Inflammatory macrophage treated with lipopolysaccharide for 4 hours (primary cell): ENCODE data around the gene NLGN2.

Source experiments
- DNase-seq: peaks from one replicate; pipeline ENCODE4 v3.0.0-alpha.2; 2020

Gene NLGN2

DNA sequence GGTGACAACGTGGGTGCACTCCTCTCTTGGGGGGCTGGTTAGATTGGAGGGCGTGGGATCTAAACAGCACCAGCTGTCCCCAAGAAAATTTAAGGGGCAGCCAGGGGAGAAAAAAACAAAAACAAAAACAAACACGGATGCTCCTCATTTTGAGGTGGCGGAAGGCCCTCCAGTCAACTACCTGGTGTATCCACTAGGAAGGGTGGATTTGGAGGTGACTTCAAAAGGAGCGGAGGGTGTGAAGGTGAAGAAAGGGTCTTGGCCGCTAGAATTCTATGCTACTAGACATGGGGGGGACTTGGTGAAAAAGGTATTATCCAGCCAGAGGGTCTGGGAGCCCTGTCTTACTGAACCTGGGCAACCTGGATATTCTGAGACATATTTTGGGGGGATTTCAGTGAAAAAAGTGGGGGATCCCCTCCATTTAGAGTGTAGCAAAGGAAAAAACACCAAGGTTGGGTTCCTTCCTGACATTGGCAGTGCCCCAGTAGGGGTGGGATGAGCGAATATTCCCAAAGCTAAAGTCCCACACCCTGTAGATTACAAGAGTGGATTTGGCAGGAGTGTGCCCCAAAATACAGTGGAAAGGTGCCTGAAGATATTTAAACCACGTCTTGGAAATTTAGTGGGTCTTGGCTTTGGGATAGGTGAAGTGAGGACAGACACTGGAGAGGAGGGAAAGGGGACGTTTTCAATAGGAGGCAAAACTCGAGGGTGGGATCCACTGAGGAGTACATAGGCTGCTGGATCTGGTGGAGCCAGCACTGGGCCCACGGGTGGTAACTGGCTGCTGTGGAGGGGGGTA, 31.2 kb downstream of the NLGN2 start:
- DNase-seq = no peak

DNA sequence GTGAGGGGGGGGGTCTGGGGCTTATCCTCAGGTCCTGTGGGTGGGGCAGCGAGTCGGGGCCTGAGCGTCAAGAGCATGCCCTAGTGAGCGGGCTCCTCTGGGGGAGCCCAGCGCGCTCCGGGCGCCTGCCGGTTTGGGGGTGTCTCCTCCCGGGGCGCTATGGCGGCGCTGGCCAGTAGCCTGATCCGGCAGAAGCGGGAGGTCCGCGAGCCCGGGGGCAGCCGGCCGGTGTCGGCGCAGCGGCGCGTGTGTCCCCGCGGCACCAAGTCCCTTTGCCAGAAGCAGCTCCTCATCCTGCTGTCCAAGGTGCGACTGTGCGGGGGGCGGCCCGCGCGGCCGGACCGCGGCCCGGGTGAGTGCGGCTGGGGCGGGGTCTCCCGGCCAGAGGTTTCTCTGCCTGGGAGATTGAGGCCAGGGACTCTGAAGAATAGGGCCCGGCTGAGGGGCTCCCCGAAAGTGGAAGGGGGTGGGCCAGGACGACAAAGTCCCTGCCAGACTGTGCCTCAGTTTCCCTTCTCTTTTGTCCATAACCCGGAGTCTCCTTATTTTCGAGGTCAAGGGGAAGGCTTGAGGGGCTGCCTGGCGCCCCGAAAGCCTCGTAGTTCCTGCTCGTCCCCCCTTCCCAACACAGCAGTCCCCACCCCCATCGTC, 31.9 kb downstream of the NLGN2 start, which contains the start of gene FGF11:
FGF11 (plus strand) TSS at position 51 of the 651 bp plus-strand sequence; CDS start at position 160, 109 bp downstream.
- no peak for DNase-seq

DNA sequence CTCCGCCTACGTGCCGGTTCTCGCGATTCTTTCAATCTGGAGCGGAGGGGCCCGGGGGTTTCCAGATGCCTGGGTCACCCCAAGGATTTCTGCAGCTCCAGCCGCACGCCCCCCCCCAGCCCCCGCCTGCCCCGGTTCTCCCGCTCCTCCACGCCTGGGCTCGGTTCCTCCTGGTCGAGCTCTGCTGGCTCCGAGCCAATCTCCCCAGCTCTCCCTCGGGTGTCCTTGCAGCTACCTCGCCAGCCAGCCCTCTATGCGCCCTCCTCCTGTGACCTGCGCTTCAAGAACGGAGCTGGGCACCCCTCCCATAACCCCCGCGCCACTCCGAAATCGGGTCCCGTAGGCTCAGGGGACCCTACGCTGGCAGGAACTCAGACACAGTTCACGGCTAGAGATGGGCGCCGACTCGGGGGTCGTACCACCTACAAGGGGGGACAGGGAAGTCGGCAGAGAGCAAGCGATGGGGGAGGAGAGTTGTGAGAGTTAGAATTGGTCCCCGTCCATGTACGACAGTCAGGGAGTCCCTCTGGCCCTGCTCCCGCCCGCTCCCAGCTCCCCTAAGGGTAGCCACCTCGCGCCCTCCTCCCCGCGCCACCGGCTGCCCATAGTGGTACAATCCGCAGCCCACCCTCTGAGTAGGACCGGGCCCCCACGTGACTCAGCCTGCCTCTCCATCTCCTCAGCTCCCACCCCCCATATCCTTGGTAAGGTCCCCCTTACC, 32.6 kb downstream of the NLGN2 start:
- DNase-seq = peak; percentile 39

DNA sequence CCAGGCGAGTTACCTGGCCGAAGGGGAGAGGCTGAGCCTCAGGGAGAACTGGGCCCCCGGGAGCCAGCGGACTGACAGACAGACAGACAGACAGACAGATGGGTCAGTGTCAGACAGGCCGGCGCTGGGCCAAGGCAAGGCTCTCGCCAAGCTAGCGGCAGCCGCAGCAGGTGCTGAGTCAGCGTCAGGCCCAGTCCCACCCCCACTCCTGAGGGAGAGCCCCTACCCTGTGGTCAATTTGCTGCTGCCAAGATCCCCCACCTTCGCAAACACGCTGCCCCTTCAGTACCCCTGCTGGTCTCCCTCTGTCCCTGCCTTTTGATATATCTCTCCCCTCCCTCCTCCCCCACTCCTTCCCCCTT, 33.2 kb downstream of the NLGN2 start:
- DNase-seq = no peak

DNA sequence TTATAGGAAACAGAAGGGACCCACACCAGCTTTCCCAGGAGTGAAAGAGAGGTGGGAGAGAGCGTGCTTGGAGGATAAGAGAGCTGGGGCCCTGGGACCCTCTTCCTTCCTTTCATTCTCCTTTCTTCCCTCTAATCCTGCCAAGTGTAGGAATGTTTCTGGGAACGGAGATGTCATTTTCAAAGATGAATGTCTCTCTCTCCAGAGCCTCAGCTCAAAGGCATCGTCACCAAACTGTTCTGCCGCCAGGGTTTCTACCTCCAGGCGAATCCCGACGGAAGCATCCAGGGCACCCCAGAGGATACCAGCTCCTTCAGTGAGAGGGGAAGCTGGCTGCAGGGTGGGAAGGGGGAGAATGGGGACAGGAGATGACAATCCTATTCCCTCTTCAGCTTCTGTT, 33.6 kb downstream of the NLGN2 start:
- no peak for DNase-seq

DNA sequence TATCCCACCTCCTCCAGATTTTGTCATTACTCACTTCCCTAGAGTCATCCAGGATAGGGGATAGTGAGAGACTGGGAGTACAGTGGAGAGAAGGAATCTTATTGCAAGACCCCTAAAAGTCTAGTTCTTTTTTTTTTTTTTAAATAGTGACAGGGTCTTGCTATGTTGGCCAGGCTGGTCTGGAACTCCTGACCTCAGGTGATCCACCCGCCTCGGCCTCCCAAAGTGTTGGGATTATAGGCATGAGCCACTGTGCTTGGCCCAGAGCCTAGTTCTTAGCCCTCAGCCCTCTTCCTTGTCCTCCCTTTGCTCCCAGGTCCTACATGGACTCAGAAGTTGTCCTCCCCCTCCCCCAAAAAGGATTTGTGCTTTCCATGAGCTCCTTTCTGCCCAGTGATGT, 34.5 kb downstream of the NLGN2 start:
- DNase-seq = no peak

DNA sequence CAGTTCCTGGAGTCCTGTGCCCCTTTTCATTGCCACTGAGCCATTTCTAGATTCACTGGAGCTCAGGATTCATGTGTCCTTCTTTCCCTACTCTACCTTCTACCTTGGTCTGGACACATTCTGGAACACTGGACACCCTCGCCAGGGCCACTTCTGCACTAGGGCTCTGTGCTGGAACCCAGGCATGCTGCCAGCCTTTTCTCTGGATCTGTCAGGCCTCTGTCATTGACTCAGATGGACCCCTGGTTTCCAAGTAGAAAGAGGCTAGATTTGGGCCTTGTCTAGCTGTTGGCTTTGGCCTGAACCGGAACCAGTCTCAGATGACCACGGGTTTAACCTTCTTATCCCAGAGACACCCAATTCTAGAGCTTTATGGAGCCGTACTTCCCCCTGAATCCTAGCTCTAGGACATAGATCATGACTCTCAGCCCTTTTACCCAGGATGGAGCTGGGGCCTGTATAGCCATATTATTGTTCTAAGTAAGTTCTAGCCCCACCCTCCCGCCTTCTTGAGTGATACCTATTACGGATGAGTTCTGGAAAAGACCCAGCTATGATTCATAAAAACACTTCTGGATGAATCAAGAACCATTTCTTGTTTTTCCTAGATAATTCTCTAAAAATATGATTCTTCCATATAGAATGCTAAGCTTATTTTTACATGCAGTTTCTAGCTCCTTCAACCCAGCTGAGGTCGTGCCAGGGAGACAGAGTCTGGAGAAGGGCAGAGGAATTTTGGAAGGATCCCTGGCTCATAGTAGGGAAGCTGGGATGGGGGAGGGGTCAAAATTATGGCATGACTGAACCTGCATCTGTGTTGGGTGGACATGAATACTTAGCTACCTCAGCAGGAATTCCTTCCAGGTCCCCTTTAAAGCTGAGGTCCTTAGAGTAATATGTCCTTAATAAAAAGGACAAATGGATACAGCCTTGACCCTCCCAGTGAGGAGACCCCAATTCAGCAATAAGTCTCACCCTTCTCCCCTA, 36.1 kb downstream of the NLGN2 start:
- DNase-seq = no peak

DNA sequence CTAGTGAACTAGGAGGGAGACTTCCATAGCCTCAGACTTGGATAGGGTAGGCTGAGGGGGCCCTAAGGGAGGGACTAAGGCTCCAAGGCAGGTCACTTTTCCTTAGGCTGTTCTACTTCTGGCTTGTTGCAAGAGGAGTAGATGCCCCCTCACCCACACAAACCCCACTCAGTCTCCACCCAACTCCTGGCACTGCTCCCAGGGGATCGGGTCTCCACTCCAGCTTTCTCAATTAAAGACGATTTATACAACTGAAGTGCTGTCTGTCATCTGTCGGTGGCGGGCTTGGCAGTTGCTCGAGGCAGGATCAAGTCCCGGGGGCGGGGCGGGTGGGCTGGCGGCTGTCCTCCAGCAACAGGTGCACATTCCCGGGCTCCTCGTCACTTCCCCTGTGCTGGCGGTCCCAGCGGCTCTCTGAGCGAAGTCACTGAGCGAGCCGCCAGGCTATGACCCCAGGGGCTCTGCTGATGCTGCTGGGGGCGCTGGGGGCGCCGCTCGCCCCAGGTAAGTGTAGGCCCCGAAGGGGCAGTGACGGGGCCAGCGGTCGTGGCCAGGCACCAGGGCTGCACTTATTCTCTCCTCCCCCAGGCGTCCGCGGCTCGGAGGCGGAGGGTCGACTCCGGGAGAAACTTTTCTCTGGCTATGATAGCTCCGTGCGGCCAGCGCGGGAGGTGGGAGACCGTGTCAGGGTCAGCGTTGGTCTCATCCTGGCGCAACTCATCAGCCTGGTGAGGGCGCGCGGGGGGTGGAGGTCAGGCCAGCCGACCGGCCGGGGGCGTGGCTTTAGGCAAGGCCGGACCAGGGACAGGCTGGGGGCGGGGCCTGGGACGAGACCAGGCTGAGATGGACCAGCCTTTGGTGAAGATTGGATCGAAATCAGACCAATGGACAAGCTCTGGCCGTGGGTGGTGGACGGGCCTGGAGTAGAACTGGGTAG, 37.3 kb downstream of the NLGN2 start, which contains the start of gene CHRNB1:
CHRNB1 (plus strand) TSS at position 380 of the 937 bp plus-strand sequence; CDS start at position 447, 67 bp downstream.
- peak; percentile 79 for DNase-seq

DNA sequence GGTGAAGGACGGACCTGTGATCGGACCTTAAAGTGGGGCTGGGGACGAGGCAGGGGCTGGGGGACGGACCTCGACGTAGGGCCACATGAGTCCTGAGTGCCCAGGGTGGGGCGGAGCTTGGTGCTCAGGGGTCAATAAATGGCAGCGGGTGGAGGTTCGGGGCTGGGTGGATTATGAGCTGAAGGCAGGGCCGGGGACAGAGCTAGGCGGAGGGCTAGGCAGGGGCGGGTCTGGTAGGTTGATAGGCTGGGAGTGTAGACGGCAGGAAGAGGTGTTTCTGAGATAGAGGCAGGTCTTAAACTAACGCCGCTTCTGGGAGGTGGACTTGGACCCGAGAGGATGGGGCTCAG, 37.9 kb downstream of the NLGN2 start:
- DNase-seq = no peak

DNA sequence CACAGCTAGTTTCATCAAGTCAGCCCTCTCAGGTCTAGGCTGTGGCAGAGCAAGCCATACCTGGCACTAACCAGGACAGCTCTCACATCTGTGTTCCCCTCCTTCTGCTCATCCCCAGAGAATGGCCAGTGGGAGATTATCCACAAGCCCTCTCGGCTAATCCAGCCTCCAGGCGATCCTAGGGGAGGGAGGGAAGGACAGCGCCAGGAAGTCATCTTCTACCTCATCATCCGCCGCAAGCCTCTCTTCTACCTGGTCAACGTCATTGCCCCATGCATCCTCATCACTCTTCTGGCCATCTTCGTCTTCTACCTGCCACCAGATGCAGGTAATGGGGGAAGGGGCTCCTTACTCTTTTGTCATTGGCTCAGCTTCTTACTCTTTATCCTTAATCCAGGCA, 40.8 kb downstream of the NLGN2 start:
- no peak for DNase-seq

DNA sequence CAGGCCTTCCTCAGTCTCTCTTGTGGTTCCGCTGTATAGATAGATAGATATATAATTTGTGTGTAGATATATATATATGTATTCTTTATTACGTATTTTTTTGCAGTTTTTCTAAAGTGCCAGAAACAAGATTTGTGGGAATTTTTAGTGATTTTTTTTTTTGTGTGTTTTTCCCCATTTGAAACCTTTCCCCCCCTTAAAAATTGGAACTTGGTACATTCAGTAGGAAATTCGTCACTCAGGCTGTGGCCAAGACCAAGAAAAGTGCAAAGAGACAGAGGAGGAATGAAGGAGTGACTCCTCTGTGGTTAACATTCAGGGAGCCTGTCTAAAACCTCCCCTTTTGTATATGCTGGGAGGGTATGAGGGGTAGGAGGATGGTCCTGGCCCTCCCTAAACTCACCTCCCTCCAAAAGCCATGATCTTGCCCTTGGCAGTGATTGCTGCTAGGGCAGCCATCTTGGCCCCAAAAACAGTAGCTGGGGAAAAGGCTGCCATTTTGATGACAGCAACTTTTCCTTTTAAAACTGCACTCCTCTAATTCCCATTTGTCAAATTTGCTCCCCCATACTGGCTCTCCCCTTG, 52.4 kb downstream of the NLGN2 start:
- DNase-seq = no peak

DNA sequence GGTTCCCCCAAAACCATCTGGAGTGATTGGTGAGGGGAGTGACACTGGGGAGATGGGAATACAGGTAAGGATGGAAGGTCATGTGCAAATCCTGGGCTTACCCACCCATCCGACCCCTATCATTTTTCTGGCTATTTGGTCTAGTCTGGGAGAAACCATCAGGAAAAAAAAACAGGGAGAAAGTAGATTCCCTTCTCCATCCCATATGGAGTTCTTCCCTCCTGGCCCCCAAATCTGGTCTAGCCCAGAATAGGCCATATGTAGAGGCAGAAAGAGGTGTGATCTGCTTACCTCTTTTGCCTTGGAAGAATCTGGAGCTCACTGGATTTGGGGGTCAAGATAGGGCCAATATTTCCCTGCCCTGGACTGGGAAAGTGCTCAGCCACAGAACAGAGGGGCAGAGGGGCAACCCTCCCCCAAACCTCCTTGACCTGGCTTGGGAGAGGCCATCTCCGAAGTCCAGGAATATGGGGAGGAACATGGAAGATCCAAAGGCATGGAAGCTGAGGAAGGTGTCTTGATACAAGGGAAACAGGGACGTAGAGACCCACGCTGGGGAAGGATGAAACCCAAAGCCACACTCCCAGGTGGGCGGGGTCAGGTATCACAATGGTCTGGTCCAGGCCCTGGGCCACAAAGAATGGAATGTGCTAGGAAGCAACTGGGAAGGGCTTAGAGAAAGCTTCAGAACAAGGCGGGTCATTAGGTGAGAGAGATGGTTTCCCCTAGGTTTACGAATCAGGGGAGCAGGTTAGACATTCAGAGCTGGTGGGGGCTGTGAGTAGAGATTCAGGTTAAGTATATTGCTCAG, 53.4 kb downstream of the NLGN2 start:
- DNase-seq = no peak

DNA sequence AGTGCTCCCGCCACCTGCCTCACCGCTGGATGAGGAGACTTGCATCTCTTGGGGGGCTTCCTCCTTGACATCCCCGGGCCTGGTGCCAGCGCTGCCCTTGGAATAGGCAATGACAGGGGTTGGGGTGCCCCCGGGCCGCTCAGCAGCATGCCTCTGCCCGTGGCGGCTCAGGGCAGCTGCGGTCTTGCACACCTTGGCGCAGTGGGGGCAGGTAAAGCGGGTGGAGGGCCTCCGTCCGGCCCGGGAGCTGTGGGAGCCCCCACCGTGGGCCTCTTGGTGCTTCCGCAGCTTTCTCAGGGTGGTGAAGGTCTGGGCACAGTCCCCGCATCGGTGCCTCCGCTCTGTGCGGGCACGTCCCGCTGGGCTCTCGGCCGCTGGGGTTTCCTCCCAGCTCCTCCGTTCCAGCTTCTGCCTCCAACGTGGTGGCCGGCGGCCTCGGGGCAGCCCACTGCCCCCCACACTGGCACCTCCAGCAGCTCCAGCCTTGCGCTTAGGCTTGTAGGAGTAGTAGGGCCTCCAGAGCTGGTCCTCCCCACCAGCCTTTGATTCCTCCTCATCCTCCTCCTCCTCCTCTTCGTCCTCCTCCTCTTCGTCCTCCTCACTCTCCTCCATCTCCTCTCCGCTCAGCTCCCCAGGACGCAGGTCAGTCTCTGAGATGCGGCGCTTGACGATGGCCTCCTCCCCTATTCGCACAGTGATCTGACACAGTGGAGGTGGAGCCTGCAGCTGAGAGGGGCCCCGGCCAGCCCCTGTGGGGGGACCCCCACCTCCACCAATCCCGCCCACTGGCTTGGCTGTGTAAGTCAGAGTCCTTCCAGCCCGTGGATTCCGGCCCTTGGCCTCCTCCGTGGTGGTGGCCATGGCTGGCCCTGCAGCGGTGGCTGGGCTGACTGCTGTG, 55.1 kb downstream of the NLGN2 start:
- DNase-seq = no peak

DNA sequence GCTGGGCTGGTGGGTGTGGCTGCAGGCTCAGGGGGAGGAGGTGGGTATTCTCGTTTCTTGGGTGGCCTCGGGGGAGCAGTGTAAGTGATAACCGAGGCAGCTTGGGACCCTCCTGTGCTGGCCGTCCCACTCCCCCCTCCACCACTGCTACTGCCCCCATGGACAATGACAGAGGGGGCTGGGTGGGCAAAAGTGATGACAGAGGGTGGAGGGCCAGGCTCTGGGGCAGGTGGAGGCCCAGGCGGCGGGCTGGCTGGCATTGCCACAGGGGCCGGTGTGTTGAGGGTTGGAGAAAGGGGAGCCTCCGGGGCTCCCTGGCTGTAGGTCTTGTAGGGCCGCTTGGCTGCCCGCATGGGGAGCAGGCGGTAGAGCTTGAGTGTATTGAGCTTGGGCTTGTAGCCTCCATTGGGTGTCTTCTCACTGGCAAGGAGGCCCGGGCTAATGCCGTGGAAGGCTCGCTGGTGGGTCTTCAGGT, 55.8 kb downstream of the NLGN2 start:
- DNase-seq = no peak

DNA sequence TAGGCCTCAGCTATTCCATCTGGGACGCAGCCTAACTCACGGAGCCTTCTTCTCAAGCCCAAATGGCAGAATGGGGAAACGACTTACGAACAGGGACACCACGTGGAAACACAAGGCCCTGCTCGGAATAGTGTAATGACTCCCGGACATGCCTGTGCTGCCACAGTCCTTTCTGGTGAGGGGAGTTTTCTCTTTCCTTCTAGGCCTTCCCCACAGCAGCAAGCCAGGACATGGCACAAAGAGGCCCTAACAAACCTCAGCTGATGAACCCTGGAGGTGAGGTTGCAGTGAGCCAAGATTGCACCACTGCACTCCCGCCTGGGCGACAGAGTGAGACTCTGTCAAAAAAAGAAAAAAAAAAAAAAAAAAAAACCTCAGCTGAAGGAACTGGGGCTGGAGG, 56.4 kb downstream of the NLGN2 start:
- no peak for DNase-seq

DNA sequence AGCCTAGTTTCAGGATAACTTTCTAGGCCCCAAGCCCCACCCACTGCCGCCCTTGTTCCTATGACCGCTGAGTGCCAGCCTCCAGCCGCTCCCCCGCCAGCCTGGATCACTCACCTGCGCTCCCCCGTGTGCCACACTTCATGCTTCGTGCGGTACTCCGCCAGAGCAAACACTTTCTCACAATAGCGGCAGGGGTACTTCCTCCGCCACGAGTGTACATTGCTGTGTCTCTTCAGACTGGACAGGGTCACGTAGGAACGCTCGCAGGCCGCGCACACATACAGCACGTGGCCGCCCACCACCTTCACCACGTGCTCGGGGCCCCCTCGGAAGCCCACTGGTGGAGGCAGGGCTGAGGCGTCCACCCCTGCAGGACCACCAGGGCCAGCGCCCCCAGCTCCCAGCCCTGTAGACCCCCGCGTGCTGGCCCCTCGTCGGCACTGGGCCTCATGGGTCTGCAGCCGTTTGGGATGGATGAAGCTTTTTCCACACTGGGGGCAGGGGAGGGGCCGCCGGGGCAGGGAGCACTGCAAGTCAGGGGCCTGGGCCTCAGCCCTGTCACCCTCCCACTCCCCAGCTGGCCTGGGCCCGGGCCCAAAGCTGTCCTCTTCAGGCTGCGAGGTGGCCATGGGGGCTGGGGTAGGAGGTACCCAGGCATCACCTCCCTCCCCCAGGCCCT, 58.1 kb downstream of the NLGN2 start:
- DNase-seq = no peak

DNA sequence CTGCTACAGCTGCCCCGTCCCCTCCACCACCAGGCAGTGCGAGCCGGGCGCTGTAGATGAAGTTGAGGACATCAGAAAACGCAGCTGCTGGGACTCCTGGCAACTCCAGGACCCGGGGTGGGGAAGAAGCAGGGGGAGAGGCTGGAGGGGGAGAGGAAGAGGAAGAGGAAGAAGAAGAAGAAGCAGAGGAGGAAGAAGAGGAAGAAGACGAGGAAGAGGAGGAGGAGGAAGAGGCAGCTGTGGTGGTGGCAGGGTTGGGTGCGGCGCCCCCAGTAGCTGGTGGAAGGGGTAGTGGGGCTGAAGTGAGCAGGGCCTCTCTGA, 58.6 kb downstream of the NLGN2 start:
- no peak for DNase-seq

DNA sequence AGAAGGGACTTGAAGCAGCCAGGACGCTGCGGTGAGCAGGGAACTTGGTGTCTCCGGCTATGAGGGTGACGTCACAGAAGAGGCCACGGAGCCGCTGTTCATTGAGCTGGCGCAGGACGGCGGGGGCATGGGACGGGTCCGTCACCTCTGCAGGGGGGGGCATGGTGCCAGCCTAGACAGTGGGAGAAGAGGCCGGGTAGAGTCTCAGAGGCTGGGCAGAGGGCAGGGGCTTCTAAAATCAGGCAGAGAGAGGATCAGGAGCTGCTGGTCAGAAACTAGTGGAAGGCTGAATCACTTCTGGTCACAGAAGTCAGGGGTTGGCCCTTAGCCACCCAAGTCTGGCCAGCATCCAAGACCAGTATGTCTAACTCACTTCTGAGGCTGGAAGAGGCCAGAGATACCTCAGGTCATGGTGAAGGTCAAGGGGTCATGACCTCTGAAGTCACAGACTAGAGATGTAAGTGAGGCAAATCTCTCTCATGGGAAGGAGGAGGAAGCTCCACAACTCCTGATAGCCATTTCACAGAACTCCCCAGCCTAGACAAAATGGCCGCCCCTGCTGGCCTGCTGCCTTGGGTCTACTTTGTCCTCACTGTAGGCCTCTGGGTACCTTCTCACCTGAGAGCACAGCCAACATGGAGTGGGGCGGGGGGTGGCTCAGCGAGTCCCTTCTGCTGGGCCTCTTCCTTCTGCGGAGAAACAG, 59.1 kb downstream of the NLGN2 start:
- peak; percentile 65 for DNase-seq
